ENCODE results near the gene AQP4. TPM values are rescaled to one million over a fixed set of nuclear protein-coding genes. Genes with fewer than 3 reads are reported as not detected.

AQP4 gene
- total RNA-seq, 4 donors from 2014 or later, result 0.23 TPM; not detected in 3

DNA sequence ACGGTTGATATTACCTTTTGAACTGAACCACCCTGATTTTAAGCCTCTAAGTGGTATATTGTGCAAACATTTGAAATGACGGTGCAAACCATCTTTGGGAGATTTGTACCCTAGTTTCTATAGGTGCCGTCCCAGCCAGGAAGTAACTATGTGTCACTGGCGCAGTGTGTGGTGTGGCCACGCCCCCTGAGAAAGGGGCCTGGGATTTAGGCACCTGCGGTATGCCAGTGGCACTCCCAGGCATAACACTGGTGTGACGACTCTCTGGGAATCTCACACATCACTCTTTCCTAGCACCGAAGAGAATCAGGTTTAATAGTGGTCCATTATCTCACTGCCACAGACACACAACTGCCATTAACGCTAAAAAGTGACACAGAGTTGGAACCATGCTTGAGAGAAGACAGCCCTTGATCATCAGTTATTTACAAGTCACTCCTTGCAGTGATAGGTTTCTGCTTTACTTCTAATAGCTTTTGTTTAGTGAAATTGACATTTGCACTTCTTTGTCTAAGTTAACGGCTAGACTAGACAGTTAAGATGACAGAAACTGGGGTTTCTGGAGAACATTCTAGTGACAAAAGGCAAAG, 11.1 kb downstream of the AQP4 start:
- Histone ChIP-seq H3K27me3 (no peaks in the 10 kb centered on the region), H3K36me3 (no peaks in the 10 kb centered on the region), H3K4me3 (no peak overlapping the region), H3K9me3 (no peaks in the 10 kb centered on the region), H3K27ac (no peak overlapping the region), H3K4me1 (no peaks in the 10 kb centered on the region)
- DNase-seq, result no peak
- intact Hi-C loops (cut with DNase I), result no loop called here
- TF ChIP-seq CTCF (IDR thresholded peaks at IDR 0.05), result no peak
- no peak for TF ChIP-seq POLR2A (IDR thresholded peaks at IDR 0.05)
- WGBS, 2 donors, result 76 to 82% methylated on average over 5 to 10 of the region's 10 CpGs

DNA sequence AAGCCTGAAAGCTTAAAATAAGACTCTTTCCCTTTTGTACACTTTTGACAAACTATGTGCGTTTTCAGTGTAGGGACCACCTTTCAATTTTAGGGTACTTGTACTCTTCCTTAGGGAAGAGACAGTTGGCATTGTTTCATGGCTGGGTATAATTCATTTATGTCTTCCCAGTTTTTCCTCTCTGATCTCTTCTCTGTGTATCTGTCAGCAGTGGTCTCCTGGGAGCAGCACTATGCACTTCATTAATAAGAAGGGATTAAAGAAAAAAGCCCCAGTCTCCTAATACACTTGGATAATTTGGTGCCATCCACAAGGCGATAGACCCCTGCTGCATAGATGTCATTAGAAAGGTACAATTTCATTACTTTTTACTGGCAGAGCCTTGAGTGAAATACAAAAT, 12.1 kb downstream of the AQP4 start:
- Histone ChIP-seq H3K27ac (no peak overlapping the region), H3K9me3 (no peaks in the 10 kb centered on the region), H3K27me3 (no peaks in the 10 kb centered on the region), H3K4me3 (no peak overlapping the region), H3K36me3 (no peaks in the 10 kb centered on the region), H3K4me1 (no peaks in the 10 kb centered on the region)
- 95 to 98% methylated on average over 2 of the region's 2 CpGs for WGBS, 2 donors
- no peak for TF ChIP-seq CTCF (IDR thresholded peaks at IDR 0.05)
- TF ChIP-seq POLR2A (IDR thresholded peaks at IDR 0.05), result no peak
- intact Hi-C loops (cut with DNase I), result no loop called here
- DNase-seq, result no peak

DNA sequence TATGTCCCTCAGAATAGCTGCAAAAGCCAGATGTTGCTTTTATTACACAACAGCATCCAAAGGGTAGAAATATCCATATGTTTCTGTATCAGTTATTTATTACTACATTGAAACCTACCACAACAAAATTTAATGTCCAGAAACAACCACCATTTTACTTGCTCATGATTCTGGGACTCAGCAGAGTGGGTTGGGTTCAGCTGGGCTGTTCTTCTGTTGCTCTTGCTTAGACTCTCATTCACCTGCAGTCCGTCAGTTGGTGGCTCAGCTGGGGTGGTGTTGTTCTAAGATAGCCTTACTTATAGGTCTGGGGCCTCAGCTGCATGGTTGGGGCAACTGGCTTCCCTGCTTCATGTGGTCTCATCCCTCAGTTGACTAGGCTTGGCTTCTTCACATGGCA, 21.7 kb downstream of the AQP4 start:
- Histone ChIP-seq H3K4me3 (no peak overlapping the region), H3K9me3 (no peaks in the 10 kb centered on the region), H3K4me1 (no peaks in the 10 kb centered on the region), H3K36me3 (no peaks in the 10 kb centered on the region), H3K27ac (no peak overlapping the region), H3K27me3 (no peaks in the 10 kb centered on the region)
- DNase-seq, result no peak
- intact Hi-C loops (cut with DNase I), result no loop called here
- TF ChIP-seq CTCF (IDR thresholded peaks at IDR 0.05) (no peak), POLR2A (IDR thresholded peaks at IDR 0.05) (no peak)
- 80 to 100% methylated on average over 1 of the region's 1 CpG for WGBS, 2 donors

DNA sequence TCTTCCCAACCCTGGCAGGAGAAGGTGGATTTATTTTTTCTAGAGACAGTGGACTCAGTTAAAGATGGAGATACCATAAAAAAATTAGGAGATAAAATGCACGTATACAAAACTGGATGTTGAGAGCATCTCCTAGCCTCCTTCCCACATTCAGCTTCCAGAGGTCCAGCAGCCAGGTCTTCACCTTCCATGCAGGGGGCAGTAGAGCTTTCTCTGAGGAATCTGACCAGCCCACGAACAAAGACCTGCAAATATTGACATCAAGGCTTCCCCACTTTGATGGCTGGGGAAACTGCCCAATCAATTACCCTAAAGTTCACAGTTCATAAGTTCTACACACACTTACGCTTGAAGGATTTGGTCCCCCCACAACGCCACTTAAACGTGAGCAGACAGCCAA, 24.5 kb downstream of the AQP4 start:
- TF ChIP-seq POLR2A (IDR thresholded peaks at IDR 0.05), result no peak
- no peak for TF ChIP-seq CTCF (IDR thresholded peaks at IDR 0.05)
- intact Hi-C loops (cut with DNase I), result no loop called here
- no peaks in the 10 kb centered on the region for H3K27me3 ChIP-seq
- WGBS, 2 donors, result 71 to 73% methylated on average over 5 of the region's 5 CpGs
- no peak overlapping the region for H3K27ac ChIP-seq
- no peaks in the 10 kb centered on the region for H3K36me3 ChIP-seq
- no peaks in the 10 kb centered on the region for H3K4me1 ChIP-seq
- no peaks in the 10 kb centered on the region for H3K9me3 ChIP-seq
- DNase-seq, result no peak
- H3K4me3 ChIP-seq, result no peak overlapping the region

DNA sequence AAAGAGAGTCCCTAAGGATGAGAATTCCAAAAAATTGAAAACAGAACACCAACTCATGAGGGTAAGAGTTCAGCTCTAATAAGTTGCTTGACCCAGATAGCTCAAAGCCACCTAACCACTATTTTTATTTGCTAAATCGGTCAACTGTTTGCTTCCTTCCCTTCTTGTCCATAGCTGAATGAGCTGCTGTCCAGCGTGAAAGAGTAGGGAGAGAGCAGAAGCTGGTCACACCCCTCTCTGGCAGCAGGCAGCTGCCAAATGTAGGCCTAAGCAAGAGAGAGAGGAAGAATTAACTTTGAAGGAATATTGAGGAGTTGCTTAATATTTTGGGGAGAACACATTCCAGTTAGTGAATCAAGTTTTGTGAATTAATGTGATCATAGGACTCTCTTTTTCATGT, 25.9 kb downstream of the AQP4 start:
- Histone ChIP-seq H3K27me3 (no peaks in the 10 kb centered on the region), H3K4me3 (no peak overlapping the region), H3K4me1 (no peaks in the 10 kb centered on the region), H3K27ac (no peak overlapping the region), H3K36me3 (no peaks in the 10 kb centered on the region), H3K9me3 (no peaks in the 10 kb centered on the region)
- intact Hi-C loops (cut with DNase I), result no loop called here
- no peak for DNase-seq
- 44 to 50% methylated on average over 2 of the region's 2 CpGs for WGBS, 2 donors
- TF ChIP-seq CTCF (IDR thresholded peaks at IDR 0.05) (no peak), POLR2A (IDR thresholded peaks at IDR 0.05) (no peak)
